NCI-H2171 treated with DMSO at 0.1 percent for 48 hours (cell line): Measurements from ENCODE around the gene PITPNM3.

Experiments used
- DNase-seq: peaks from one replicate; lab custom pipeline; 2025; lab: John Stamatoyannopoulos, UW

The PITPNM3 gene

DNA sequence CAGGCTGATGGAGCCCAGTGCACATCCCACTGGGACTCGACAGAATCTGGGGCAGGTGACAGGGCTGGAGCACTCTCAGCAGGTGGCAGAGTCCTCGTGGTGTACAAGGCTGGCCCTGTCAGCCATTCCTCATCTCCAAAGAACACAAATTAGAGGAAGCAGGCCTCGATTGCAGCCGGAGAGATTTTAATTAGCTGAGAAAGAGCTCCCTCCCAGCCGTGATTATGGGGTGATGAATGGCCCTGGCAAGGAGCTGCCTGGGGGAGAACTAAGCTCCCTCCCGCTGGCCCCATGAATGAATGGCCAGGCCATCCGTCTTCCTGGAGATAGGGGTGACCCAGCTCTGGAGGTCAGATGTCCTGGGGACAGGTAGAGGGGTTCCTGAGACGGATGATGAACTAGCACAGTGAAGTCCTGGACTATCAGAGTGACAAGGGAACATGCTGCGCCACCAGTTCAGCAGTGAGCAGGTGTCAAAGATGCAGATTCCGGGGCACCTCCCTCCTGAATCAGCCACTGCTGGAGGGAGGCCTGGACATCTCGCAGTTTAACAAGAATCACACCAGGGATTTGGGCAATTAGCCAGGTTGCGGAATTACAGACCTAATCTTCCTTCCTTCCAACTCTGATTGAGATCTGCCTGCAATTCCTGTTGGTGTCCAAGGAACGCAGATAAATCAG lies 76.6 kb downstream of the PITPNM3 start:
- DNase-seq: no peak

DNA sequence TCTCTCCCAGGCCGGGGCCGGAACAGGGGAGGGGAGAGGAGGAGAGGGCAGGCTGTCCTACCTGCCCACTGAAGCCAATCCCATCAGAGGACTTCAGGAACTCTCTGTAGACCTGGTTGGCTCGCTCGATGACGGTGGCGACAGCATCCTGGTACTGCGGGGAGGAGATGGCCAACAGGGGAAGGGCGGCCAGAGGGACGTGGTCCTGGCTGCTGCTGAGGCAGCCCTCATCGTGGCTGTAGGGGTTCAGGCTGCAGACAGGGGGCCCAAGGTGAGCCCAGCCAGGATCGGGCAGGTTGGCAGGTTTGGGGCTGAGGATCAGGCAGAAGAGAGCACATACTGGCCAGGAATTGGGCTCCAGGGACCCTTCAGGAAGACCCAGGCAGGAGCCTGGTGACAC lies 77.9 kb downstream of the PITPNM3 start:
- no peak for DNase-seq

DNA sequence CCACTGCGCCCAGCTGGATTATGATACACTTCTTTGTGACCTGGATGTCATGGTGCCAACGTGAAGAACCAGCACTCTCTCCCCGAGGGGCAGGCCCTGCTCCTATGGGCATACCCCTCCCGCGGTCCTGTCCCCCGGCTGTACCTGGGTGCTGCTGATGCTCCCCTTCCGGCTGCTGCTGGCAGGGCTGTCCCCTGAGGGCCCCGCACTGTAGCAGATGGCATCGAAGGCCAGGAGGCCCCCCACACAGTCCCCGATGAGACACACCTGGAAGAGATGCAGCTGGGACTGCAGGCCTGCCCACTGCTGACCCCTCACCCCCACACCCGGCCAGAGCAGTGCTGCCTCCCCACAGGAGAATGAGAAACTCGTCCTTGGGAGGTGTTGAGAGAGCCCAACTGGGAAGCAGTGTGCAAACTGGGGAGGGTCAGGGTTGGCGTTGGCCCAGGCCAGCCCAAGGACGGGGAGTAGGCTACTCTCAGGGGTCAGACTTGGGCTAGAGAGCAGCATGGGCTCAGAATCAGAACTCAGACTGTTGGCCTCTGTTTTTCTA lies 78.4 kb downstream of the PITPNM3 start:
- no peak for DNase-seq

DNA sequence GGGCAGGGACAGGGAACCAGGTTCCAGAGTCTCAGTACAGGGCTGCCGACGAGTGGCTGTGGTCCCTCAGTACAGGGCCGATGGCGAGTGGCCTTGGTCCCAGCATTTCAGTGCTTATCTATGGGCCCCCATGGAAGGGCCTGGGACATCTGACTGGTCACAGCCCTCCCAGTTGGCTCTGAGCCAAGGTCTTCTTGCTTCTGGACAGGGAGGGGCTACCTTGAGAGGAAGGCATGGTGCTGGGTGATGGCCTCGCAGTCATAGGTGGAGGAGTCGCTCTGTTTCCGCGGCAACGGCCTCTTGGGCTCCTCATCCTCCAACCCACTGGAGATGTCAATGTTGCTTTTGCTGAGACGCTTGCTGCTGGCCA lies 79.6 kb downstream of the PITPNM3 start:
- DNase-seq: no peak

DNA sequence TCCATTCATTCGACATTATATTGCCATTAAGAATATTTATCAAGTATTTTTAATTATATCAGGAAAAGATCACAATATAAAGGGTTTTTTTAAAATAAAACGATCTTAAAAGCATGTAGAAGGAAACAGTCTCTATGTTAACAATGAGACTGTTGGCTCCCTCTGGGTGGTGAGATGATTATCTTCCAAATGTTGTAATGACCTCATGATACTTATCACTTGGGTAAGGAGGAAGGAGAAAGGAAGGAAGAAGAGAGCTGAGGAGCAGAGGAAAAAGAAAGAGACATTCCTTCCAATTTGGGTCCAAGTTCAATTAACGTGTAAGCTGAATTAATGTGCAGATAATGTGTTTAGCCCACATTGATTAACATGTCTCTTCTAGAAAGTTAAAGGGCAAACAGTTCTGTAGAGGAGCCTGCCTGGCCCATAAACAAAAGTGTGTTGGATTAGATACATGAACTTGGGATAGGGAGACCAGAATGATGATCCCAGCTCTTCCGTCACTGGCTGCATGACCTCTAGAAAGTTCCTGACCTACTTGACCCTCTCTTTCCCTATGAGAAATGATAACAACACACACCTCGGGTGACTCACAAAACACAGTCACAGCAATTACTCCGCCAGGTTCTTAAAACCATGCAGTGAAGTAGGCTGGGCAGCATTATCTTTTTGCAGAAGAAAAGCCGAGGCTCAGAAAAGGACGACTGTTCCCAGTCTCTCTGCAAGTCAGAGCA lies 80.1 kb downstream of the PITPNM3 start:
- no peak for DNase-seq

DNA sequence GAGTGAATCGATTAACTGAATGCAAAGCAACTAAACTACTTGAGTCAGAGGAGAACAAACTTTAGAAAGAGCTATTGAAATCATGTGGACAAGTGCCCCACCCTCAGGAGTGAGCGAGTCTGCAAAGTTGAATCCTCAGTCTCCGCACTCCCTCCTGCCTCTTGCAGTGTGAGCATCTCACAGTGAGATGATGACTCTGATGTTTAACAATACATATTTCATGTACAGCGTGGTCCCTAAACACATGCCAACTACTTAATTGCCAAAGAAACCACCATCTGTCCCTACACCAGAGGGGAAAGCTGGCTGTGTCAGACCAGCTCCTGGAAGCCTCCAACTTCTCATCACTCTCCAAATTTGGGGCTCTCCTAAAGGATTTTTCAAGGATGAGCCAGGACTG lies 80.9 kb downstream of the PITPNM3 start:
- DNase-seq: peak; percentile 51

DNA sequence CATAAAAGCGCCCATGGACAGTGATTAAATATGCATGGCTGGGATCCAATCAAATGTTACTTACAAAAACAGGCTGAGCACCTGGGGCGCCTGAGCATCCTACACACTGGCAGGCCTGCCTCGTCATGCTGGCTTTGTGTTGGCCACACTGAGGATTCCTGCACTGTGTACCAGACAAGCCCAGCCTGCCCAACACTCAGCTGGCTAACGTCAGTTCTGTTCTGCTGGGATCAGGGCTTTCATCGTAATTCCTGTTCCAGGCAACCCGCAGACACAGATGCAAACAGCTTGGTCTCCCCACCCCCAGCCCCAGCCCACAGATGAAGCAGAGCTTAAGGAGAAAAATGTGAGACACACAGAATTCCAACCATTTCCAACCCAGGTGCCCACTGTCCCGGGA lies 81.4 kb downstream of the PITPNM3 start:
- DNase-seq: no peak

DNA sequence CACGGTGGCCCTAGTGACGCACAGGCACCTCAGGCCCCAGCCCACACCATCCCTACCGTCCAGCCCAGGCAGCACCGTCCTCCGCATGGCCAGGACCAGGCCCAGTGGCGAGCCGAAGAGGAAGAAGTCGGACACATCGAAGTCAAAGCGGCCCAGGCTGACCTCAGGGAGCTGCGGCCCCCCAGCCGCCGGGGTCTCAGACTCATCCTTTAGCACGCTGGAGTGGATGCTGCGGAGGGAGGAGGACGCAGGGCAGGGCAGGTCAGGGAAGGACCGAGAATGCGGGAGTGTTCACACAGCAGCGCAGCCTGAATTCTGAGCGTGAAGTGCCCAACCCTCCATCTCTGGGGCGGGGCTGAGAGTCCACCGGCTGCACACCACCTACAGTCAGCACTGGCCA lies 82.0 kb downstream of the PITPNM3 start:
- DNase-seq: no peak

DNA sequence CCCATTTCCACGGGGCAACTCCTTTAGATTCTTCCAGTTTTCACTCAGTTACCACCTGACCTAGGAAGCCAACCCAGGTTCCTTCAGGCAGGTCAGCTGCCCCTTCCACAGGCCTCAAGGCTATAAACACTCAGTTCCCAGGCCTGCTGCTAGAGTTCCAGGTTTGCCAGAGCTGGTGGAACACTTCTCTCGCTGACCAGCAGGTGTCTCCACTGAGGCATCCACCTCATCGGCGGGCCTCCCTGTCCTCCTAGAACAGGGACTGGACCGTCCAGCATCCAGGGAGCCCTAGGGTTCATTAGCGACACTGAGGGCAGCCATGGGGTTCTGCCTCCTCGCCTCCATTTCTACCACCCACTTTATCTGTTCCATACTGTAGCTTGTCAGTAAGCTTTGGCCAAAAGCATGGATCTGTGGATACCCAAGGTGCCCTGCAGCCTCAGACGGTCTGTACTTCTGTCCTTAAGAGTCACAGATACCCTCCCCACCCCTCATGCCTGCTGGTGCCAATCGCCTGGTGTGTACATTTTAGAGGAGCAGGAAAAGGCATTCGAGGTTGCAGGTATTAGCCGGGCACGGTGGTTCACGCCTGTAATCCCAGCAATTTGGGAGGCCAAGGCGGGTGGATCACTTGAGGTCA lies 83.1 kb downstream of the PITPNM3 start:
- DNase-seq: peak; percentile 35

DNA sequence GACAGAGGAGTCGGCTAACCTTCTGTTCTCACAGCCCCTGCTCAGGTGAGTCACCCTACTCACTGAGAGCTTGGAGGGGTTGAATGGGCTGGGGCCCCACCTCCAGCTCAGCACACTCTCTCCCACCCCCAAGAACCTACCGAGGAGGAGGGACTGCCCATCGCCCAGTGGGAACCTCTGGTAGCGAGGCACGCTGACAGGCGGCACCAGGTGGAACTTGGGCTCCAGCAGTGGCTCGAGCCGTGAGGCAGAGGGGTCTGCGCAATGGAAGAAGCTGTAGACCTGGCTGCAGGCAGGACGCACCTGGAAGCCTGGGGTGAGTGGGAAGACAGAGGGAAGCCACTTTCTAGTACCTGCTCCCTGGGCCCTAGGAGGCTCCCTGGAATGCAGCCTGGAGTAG lies 83.8 kb downstream of the PITPNM3 start:
- DNase-seq: no peak

DNA sequence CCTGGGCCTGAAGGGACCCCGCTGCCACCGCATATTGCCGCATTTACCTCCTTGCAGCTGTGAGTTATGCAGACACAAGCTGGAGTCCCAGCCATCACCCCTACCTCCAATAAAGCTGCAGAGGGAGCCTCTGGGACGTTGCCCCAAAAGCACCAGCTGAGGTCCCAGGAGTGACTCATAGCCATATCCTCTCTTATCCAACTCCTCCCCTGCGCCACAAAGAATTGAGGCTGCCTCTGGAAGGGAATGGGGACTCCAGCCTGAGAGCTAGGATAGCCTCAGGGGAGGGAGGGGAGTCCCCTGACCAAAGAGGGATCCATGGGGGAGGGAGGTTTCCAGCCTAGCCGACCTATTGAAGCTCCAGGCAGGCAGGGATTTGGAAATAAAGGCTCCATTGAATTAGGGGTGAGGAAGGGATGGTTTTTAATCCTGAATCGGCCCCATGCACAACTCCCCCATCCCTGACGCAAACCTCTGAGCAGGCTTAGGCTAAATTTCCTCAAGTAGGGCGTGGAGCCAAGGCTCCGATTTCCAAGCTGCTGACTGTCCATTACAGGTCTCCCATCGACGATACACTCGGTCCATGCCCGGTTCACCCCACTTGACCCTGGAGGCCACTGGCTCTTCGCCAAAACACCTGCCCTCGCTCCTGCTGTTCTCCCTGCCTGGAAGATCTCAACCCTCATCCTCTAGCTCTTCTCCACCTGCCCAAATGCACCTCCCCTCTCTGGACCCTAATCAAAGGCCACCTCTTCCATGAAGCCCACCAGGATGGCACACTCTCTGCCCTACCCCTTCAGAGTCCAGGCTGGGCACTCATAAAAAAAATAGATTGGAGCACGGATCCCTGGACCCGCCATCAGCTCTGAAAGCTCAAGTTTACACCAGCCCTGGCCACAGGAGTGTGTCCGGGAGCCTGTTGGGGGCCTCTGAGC lies 84.6 kb downstream of the PITPNM3 start:
- no peak for DNase-seq

DNA sequence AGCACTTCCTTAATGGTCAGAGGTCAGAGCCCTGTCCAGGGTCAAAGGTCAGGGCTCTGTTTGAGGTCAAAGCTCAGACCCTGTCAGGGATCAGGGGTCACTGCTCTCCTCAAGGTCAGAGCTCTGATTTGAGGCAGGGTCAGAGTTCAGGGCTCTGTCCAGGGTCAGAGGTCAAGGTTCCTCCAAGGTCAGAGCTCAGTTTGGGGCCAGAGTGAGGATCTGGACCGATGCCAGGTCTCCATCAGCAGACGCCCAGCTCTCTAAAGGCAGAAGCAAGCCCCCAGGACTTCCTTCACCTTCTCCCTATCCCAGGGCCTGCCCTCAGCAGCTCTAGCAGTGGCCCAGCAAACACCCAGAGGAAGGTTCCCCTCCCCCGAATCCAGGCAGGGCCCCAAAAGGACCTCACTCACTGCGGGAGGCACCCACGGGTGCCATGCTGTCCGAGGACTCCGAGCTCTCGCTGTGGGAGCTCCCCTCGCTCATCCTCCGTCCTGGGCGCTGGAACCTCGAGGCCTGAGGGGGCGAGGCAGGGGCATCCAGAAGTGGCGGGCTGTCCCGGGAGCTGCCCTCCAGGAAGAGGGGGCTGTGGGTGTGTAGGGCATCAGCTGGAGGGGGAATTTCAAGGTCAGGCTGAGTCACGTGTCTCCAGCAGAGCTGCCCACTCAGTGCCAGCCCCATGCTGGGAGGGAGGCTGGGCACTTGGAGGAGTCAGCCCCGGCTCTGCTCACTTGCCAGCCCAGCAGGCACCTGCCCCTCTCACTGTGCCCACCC lies 85.4 kb downstream of the PITPNM3 start:
- no peak for DNase-seq

DNA sequence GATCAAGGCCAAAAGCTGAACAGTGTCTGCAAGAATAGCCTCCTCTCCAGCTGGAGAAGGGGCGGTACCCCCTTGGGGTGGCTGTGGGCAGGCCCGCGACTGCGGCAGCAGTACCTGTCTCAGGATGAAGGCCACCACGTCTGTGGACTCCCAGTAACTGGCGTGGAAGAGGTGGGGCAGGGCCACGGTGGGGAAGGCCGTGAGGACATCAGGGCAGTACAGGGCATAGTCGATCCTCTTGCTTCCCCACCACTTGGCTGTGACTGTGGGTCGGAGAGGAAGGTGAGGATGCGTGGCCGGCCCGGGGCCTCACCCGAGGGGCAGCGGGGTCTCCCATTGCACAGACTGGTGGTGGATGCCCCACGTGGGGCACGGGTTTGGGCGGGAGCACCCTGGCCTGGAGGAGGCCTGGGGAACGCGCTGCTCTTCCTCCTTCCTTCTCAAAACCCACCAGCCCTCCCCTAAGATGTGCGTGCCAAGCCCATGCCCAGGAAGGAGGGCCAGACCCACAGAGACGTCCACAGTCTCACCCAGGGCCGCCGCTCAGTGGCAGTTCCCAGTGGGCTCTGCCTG lies 86.1 kb downstream of the PITPNM3 start:
- no peak for DNase-seq

DNA sequence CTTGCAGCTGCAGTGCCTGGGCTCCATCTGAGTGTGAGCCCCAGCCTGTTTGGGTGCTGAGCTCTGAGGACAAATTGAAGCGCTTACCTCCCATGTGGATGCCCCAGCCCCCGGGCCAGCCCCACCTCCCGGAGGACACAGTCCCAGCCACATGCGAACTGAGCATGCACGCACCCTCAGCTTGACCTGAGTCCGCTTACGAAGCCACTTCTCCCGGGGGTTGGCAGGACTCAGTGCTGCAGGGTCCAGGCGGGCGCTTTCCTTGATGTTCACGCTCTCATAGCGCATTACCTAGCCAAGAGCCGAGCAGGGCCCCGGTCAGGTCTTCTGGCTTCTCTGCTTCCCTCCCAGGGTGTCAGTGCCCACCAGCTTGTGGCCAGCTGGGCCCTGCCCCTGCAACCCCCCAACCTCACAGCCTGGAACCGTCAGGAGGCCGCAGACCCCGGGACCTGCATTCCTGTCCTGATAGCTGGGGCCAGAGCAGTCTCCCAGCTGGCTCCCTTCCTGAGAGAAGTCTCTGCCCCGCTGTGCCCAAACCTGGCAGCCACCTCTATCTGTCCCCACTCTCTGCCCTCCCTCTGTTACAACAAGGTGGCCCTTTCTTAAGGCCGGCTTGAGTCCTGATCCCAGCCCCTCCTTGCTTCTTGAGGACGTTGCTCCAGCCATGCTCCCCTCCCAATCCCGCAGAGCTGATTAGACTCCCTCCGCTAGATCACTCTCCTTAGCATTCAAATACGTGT lies 88.1 kb downstream of the PITPNM3 start:
- no peak for DNase-seq

DNA sequence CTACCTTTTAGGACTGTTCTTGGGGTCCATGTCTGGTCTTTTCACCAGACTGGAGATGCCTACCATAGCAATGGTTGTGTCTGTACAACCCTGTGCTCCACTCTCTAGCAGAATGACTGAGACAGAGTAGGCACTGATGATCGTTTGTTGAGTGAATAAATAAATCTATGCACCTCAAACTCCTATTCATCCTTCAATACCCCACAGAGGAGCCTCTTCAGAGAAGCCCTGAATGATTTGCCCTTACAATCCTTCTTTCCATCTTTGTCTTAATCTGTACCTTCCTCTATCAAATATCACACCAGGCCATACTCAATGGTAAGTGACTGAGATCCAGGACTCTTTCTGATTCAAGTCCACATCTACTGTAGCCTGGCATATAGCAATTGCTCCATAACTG lies 88.8 kb downstream of the PITPNM3 start:
- DNase-seq: no peak

DNA sequence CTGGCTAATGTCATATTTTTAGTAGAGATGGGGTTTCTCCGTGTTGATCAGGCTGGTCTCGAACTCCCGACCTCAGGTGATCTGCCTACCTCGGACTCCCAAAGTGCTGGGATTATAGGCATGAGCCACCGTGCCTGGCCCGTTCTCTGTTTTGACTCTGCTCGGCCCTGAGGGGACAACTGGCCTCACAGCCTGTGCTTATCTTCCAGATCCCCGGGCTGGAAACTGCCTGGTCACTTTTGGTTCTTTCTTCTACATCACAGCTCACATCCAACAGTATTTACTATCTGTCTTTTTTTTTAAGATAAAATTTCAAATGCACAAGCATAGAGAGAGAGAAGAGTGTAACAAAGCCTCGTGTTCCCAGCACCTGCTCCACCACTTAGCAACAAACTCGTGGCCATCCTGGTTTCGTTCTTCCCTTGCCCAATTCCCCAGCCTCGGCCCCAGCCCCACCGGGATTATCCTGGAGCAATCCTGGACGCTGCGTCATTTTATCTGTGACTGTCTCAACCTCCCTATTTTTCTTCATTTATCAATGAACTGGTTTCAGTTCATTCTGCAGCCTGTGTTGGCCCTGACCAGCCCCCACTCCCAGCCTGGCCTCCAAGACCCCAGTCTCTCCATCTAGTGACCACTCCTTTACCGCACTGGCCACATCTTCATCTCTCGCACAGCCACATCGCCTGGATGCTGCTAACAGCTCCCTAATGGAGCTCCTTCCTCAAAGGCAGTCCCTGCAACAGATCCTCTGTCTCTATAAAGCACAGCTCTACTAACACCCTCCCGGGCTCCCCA lies 91.0 kb downstream of the PITPNM3 start:
- no peak for DNase-seq

DNA sequence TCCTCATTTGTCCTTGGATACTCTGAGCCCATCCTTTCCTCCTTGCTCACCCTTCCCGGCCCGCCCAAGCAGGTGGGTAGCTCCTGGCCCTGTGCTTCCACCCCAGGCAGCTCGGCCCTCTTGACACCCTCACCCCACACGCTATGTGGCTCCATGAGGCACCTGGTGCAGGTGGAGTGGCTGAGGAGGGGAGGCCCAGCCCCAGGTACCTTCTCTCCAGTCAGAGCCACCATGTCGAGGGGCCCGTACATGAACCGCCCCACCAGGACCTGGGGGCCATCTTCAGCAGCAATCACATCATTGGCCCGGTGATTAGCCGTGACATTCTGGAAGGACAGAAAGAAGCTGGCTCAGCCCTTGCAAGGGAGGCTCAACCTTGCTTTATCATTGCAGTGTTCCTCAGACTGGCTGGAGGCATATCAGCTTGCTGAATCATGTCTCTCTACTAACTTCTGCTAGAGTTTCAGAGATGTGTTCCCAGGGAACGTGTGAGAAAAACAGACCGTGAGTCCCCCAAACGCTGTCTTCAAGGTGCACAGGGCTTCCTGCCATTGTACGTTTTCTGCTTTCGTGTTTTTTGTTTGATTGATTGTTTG lies 91.8 kb downstream of the PITPNM3 start:
- DNase-seq: no peak

DNA sequence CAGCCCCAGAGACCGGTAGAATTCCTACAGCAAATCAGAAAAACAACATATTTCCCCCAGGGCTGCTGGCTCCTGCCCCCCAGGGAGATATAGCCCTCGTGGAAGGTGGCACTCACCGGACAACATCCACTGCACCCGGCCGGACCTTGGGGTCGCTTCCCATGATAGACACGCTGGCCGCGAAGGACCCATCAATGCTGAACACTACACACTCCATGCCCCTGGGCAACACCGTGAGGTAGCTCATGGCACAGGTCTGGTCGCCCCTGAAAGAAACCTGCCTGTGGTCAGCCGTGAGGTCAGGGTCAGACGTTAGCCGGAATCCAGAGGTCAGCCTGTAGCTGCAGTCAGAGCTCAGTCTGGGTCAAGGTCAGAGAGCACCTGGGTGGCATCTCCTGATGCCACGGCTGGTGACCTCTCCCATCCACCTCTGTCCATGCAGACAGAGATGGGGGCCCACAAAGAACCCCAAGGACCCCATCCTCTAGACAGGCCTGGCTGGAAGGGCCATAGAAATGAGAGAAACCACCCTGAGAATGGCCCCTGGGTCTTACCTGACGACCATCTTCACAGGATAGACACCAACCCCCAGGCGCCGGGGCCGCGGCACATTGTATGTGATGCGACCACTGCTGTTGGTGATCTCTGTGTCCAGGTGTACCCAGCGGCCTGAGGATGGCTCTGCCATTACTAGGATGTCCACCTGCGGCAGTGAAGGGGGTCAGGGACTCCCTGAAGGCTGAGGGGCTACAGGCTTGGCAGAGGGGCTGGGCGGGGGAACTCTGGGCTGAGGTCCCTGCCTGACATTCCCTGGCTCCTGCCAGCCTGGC lies 92.5 kb downstream of the PITPNM3 start:
- no peak for DNase-seq
